WTC11 (cell line): ENCODE measurements around the gene TRAF2. TPM values are rescaled to one million over a fixed set of nuclear protein-coding genes. Genes with fewer than 3 reads are reported as not detected.

ENCODE experiments used
- ATAC-seq: fragments of 200-7000 bp; cut with Tn5 transposase; 2 replicates; pipeline ENCODE4 v1.10.0; 2021; ENCODE audit warnings: mild to moderate bottlenecking, moderate library complexity
- CTCF ChIA-PET: fragments of 300-600 bp; sonication (Branson Sonifier 250); formaldehyde crosslinking; loops from one replicate; lab custom pipeline; 2021; ENCODE audit warnings: antibody characterized with exemption; lab: Charles Lee
- POLR2A ChIA-PET: fragments of 350-600 bp; sonication (Branson Sonifier 250); formaldehyde crosslinking; loops from one replicate; lab custom pipeline; 2021; ENCODE audit warnings: antibody characterized with exemption; lab: Charles Lee
- DNase-seq: peaks from one replicate; pipeline ENCODE4 v3.0.0; 2021; ENCODE audit warnings: low spot score
- H3K27ac Mint-ChIP-seq: 2 replicates; pipeline ENCODE4 v1.8.0; 2021; ENCODE audit warnings: mixed read lengths
- H3K27me3 Mint-ChIP-seq: 2 replicates; pipeline ENCODE4 v1.8.0; 2021; ENCODE audit warnings: low read depth, mild to moderate bottlenecking, moderate library complexity, mixed read lengths
- H3K36me3 Mint-ChIP-seq: 2 replicates; pipeline ENCODE4 v1.8.0; 2021; ENCODE audit warnings: mixed read lengths
- H3K4me1 Mint-ChIP-seq: 2 replicates; pipeline ENCODE4 v1.8.0; 2022; ENCODE audit warnings: mixed read lengths
- H3K4me3 Mint-ChIP-seq: 2 replicates; pipeline ENCODE4 v1.8.0; 2021; ENCODE audit warnings: mild to moderate bottlenecking, moderate library complexity, mixed read lengths
- H3K9me3 Mint-ChIP-seq: 2 replicates; pipeline ENCODE4 v1.8.0; 2021; ENCODE audit warnings: mixed read lengths
- ATF6 ChIP-seq: sonication (generic); formaldehyde crosslinking; IDR thresholded peaks from 2 replicates; pipeline ENCODE4 v1.8.1; 2023; ENCODE audit warnings: mild to moderate bottlenecking, missing genetic modification reagents
- CREB1 ChIP-seq: sonication (generic); formaldehyde crosslinking; IDR thresholded peaks from 2 replicates; pipeline ENCODE4 v1.8.0; 2023; ENCODE audit warnings: mild to moderate bottlenecking, missing genetic modification reagents
- E2F5 ChIP-seq: sonication (generic); formaldehyde crosslinking; IDR thresholded peaks from 2 replicates; pipeline ENCODE4 v1.8.1; 2022; ENCODE audit warnings: mild to moderate bottlenecking, moderate library complexity, missing genetic modification reagents
- HMGXB4 ChIP-seq: sonication (generic); formaldehyde crosslinking; IDR thresholded peaks from 2 replicates; pipeline ENCODE4 v1.8.1; 2023; ENCODE audit warnings: mild to moderate bottlenecking, moderate library complexity, missing genetic modification reagents
- JUN ChIP-seq: sonication (generic); formaldehyde crosslinking; IDR thresholded peaks from 2 replicates; pipeline ENCODE4 v1.8.0; 2023; ENCODE audit warnings: mild to moderate bottlenecking, missing genetic modification reagents
- MAX ChIP-seq: sonication (generic); formaldehyde crosslinking; IDR thresholded peaks from 2 replicates; pipeline ENCODE4 v1.8.0; 2022; ENCODE audit warnings: mild to moderate bottlenecking, missing genetic modification reagents
- NR3C1 ChIP-seq: sonication (generic); formaldehyde crosslinking; conservative IDR thresholded peaks from 2 replicates; pipeline ENCODE4 v1.8.1; 2023; ENCODE audit warnings: low read depth, mild to moderate bottlenecking, missing genetic modification reagents
- PRRX2 ChIP-seq: fragments of 250-450 bp; sonication (Bioruptor Pico); IDR thresholded peaks from 2 replicates; pipeline ENCODE4 v1.8.0; 2021; ENCODE audit warnings: mild to moderate bottlenecking
- SOX15 ChIP-seq: fragments of 250-450 bp; sonication (Bioruptor Pico); IDR thresholded peaks from 2 replicates; pipeline ENCODE4 v1.9.0; 2021; ENCODE audit warnings: mild to moderate bottlenecking
- SP1 ChIP-seq: sonication (generic); formaldehyde crosslinking; conservative IDR thresholded peaks from 2 replicates; pipeline ENCODE4 v1.8.1; 2022; ENCODE audit warnings: missing genetic modification reagents
- TEAD1 ChIP-seq: sonication (generic); formaldehyde crosslinking; IDR thresholded peaks from 2 replicates; pipeline ENCODE4 v1.8.0; 2022; ENCODE audit warnings: mild to moderate bottlenecking, missing genetic modification reagents
- USF1 ChIP-seq: sonication (generic); formaldehyde crosslinking; IDR thresholded peaks from 2 replicates; pipeline ENCODE4 v1.8.0; 2022; ENCODE audit warnings: mild to moderate bottlenecking, missing genetic modification reagents
- USF2 ChIP-seq: sonication (generic); formaldehyde crosslinking; IDR thresholded peaks from 2 replicates; pipeline ENCODE4 v1.8.1; 2023; ENCODE audit warnings: mild to moderate bottlenecking, missing genetic modification reagents, moderate library complexity
- ZNF219 ChIP-seq: sonication (generic); formaldehyde crosslinking; IDR thresholded peaks from 2 replicates; pipeline ENCODE4 v1.8.0; 2023; ENCODE audit warnings: missing genetic modification reagents, mild to moderate bottlenecking, borderline replicate concordance
- ZNF281 ChIP-seq: sonication (generic); formaldehyde crosslinking; IDR thresholded peaks from 2 replicates; pipeline ENCODE4 v1.8.0; 2023; ENCODE audit warnings: mild to moderate bottlenecking, missing genetic modification reagents
- ZNF425 ChIP-seq: fragments of 250-450 bp; sonication (Bioruptor Pico); conservative IDR thresholded peaks from 2 replicates; pipeline ENCODE4 v1.9.0; 2021; ENCODE audit warnings: mild to moderate bottlenecking
- total RNA-seq: library from RNA; stranded (reverse); gene quantifications from 3 replicates; pipeline ENCODE4 v1.2.3, GENCODE V29; 2021

The TRAF2 gene
- total RNA-seq, 1 experiment from 2014 or later, result 55.0 TPM

- Mint-ChIP-seq H3K27ac (no peak overlapping the region), H3K4me3 (no peak overlapping the region)
- CTCF ChIA-PET, result no interaction called here
Measured at GRCh38 chr9:136889858-136890257, 3.5 kb downstream of the TRAF2 start.

More at GRCh38 chr9:136889858-136890257, 3.5 kb downstream of the TRAF2 start:
- ATAC-seq, result no peak
- peaks cover 9% of the 10 kb centered on the region for H3K4me1 Mint-ChIP-seq
- TF ChIP-seq SOX15 (CRISPR knock-in tag), result no peak
- TF ChIP-seq ZNF219, result no peak
- no peak for TF ChIP-seq TEAD1 (CRISPR knock-in tag)
- no peak for TF ChIP-seq JUN
- no peak for TF ChIP-seq PRRX2
- TF ChIP-seq NR3C1 (CRISPR knock-in tag), result no peak
- TF ChIP-seq HMGXB4 (CRISPR knock-in tag), result no peak
- TF ChIP-seq ATF6 (CRISPR knock-in tag), result no peak
- TF ChIP-seq E2F5 (CRISPR knock-in tag), result no peak
- TF ChIP-seq USF2, result no peak
- TF ChIP-seq MAX (CRISPR knock-in tag), result no peak
- TF ChIP-seq ZNF281 (CRISPR knock-in tag), result no peak
- TF ChIP-seq USF1 (CRISPR knock-in tag), result no peak
- no peak for TF ChIP-seq ZNF425 (CRISPR knock-in tag)
- no peak for TF ChIP-seq CREB1 (CRISPR knock-in tag)
- no peak for TF ChIP-seq SP1
- POLR2A ChIA-PET, result no interaction called here
- H3K36me3 Mint-ChIP-seq, result peaks cover 15% of the 10 kb centered on the region
- H3K9me3 Mint-ChIP-seq, result no peaks in the 10 kb centered on the region
- no peak for DNase-seq
- no peaks in the 10 kb centered on the region for H3K27me3 Mint-ChIP-seq
